ENCODE data around the gene IL1R1.

DNA sequence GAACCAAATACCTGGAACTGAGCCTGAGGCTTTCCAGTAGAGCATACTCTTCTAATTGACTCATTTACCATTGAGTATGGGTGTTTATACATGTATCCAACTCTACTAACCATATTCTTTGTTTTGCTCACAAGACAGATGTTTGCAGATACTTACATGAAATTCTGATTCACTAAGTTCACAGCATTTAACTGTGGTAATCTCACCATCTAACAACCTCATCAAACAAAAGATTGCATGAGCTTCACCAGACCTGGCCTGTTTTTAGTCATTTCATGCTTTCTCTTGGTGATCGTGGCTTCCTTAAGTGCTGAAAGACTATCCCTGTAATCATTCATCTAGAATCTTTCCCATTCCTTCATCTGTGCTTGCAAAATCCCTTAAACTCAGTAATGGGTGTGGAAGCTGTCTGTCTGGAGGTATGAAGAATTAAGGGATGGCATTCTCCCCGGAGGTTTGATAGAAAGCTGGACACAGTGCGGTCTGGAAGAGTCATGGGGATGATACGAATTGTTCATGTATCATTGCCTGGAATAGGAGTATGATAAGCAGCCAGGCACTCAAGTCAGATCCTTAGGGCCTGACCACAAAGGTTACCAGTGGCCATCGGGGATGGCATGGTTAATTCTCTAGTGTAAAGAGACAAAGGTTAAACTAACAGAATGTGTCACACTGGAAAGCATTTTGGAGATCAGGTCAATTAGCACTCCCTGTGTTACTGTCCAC is 42.0 kb upstream of the IL1R1 start:
- TF ChIP-seq EZH2 (IDR thresholded peaks at IDR 0.05; ENCODE audit: low read length), result no peak
- TF ChIP-seq, protein P1, sequence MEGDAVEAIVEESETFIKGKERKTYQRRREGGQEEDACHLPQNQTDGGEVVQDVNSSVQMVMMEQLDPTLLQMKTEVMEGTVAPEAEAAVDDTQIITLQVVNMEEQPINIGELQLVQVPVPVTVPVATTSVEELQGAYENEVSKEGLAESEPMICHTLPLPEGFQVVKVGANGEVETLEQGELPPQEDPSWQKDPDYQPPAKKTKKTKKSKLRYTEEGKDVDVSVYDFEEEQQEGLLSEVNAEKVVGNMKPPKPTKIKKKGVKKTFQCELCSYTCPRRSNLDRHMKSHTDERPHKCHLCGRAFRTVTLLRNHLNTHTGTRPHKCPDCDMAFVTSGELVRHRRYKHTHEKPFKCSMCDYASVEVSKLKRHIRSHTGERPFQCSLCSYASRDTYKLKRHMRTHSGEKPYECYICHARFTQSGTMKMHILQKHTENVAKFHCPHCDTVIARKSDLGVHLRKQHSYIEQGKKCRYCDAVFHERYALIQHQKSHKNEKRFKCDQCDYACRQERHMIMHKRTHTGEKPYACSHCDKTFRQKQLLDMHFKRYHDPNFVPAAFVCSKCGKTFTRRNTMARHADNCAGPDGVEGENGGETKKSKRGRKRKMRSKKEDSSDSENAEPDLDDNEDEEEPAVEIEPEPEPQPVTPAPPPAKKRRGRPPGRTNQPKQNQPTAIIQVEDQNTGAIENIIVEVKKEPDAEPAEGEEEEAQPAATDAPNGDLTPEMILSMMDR (optimal IDR thresholded peaks at IDR 0.05 in 1 of 3, IDR thresholded peaks at IDR 0.05 in 1 of 3, conservative IDR thresholded peaks at IDR 0.05 in 1 of 3; ENCODE audit: extremely low read depth in 1 of 3, insufficient read depth in 2 of 3, low read length in 3 of 3), result no peak

All from keratinocyte (primary cell).